ENCODE measurements around the gene WRAP53.

GRCh38 chr17:7686222-7687071 lies 1.8 kb upstream of the WRAP53 start:
- TF ChIP-seq CTCF (IDR thresholded peaks at IDR 0.05): peak in 1 of 4 experiments; percentile 19
- peak; percentile 45 to 79 for TF ChIP-seq POLR2A (IDR thresholded peaks at IDR 0.05)

Measured in uterus (tissue), 2 donors.